NCI-H1694 treated with DMSO at 0.1 percent for 48 hours (cell line): Measurements from ENCODE around the gene HRH1.
"Not testable (repeated sequence)": the region's sequence is repeated elsewhere in the genome, so short reads cannot be mapped to it uniquely, and the experiment has no call there.

Experiments used
- DNase-seq: peaks from one replicate; lab custom pipeline; 2025; lab: John Stamatoyannopoulos, UW

The HRH1 gene

DNA sequence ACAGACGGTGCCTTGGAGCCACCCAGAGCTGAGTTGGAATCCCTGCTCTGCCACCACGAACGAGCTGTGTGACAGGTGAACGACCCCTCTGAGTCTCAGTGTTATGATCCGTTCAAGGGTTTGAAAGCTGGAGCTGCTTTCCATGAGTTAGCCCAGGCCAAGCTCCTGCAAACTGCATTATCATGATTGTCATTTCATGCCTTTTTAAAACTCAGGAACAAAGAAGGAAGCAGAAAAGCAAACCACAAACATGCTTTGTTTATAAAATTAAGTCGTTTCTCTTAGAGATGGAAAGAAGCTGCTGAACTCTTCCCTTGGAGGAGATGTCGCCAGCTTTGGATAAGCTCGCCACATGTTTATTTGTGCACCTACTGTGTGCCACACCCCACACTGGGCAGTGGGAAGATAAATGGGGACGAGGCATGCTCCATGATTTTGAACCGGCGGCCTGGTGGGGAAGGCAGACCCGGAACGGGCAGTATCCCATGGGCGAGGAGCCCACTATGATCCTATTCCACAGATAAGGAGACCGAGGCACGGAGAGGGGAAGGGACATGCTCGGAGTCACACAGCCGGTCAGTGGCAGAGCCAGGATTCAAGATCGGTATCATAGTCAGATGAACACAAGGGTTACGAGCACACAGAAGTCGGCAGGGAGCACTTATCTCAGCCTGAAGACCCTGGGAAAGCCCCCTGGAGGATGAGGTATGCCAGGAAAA, 15.9 kb downstream of the HRH1 start:
- no peak for DNase-seq

DNA sequence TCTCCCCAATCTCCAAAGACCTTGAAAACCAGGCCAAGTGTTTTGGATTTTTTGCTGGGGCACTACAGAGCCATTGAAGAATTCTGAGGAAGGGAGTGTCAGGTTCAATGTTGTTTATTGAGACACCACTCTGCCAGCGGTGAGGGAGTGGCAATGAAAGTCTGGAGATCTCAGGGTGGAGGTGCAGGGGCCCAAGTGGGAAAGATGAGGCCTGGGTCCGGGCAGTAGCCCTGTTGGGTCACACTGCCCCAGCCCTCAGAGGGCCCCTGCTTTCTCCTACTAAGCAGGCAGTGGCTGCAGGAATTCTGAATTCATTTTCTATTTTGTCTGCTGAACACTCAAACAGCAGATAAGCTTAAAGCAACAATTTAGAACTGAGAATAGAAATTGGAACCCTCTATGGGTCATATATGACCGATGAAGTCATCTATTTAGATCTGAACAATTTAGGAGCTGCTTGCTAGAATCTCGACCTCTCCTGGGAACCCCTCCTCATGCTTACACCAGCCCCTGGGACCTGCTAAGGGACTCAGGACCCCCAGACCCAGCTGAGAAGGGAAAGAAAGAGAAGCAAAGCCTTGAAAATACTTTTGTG, 17.9 kb downstream of the HRH1 start:
- no peak for DNase-seq

DNA sequence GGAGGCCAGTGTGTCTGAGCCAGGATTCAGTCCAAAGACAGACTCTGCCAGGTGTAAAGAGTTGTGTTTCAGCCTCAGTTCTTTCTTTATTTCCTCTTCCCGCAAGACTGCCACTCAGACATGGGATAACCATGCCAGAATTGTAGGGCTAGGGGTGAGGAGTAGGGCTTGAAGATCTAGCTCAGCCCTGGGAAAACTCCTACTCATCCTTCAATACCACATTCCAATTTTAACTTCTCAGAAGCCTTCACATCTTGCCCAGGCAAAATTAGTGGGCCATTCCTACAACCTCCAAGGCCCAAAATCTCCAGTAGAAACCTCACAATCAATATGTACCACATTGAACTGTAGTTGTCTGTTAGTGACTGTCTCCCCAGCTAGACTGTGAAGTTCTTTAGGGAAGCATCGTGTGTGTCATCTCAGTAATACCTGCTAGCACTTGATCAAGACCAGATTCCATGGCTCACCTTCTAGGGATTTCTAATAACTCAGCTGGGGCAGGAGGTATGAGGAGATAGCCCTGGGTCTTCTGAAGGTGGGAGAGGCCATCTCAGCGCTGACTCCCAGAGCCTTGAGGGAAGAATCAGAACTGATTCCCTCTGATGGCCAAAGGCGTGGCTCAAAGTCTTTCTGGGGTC, 19.7 kb downstream of the HRH1 start:
- DNase-seq: no peak

DNA sequence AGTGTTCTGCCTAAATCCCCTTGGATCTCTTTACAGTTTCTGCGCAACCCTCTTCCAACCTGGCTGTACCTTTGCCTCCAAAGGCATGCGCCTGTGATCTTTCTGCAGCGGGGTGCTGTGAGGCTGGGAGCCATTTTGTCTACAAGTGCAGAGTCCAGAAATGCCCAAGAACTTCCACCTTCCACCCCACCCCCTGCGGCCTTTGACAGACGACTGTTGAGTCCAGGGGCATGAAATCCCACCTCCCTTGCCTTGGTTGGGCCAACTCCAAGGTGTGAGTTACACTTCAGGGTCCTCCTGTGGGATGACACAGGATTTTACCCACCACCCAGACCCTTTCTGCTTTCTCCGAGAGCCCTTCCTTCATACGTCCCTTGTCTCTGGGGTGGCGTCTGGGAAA, 24.1 kb downstream of the HRH1 start:
- DNase-seq: no peak

DNA sequence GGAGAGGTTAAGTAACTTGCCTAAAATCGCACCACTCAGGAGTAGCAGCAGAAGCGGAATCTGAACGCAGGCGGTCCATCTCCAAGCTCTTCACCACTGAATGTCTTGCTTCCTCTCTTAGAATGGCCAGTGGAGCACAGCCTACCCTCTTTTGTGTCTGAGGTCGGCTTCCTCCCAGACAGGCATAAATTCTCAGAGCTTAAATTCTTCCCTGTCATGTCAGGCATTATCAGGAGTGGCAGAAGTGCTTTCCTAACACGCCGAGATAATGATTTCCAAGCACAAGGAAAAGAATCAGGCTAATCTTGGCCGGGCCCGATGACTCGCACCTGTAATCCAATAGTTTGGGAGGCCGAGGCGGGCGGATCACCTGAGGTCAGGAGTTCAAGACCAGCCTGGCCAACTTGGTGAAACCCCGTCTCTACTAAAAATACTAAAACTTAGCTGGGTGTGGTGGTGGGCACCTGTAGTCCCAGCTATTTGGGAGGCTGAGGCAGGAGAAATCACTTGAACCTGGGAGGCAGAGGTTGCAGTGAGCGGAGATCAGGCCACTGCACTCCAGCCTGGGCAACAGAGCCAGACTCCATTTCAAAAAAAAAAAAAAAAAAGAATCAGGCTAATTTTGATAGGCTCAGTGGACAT, 30.2 kb downstream of the HRH1 start:
- DNase-seq: not testable (repeated sequence)

DNA sequence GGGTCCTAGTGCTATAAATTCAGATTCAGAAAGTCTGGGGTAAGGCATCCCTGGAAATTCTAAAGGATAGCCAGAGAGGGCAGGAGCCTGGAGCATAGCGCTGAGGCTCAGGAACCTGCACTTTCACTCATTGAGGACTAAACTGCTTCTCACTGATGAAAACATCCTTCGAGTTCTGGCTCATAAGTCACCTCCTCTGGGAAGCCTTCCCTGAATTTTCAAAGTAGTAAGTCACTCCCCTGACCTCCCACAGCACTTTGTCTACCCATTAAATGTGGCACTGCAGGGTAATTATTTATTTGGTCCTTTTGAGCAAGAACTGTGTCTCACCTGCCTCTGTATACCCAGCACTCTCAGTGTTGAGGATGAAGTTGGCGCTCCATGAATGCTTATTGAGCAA, 30.9 kb downstream of the HRH1 start:
- no peak for DNase-seq

DNA sequence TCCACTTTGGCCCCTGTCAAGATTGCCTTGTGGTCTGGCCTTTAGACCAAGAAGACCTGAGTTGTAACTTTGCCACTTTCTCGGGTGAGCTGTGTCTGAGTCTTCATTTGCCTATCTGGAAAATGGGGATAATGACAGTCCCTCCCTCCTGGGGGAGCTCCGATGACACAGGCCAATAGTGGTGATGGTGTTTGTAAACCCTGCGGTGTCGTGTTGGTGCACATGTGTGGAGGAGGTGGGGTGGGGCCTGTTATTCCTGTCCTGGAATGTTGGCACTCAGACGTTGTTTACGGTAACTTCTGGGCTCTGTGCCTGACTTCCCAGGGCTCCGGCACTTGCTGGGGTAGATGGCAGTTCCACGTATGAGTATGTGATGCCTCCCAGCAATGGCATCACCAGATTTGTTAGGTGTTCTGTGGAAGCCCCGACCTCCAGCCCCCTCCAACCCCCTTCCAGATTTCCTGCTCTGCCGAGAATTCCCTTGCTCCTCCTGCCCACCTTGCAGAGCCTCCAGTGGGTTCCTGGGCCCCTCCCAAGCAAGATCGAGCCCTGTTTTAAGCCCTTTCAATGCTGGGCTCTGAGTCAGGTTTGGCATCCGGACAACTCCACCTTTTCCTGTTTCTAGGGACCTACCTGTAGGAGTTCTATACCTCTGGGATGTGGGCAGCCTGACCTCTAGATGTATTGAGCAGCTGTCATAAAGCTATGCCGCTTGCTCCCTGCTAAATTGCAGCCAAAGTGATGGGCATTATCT, 31.4 kb downstream of the HRH1 start:
- DNase-seq: no peak

DNA sequence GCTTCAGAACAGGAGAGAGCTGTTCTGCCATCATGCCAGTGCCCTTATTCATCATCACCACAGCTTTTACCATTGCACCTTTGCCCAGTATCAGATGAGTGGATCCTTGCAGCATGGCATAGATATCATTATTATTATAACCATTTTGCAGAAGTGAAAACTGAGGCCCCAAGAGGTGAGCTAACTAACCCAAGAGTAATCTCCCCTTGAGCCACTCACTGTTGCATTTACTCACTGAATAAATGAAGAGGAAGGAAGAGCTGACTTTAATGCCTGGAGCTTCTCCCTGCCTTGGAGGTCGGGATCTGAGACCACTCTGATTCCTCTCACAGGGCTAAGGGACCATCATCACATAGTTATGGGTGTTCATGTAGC, 32.0 kb downstream of the HRH1 start:
- no peak for DNase-seq

DNA sequence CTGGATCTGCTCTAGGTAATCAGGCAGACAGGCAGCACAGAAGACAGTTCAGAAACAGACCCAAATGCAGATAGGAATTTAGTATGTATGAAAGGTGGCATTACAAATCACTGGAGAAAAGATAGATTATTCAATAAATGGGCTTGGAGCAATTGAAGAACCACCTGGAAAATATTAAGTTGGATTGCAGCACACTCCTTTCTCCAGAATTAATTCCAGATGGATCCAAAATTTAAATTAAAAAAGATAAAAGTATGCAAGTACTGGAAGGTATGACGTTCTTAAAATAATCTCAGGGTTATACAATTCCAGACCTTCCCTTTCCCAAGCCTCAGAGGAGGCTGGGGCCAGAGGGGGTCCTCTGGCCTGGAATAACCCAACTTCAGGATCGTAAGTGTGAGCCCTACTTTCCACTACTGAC, 32.5 kb downstream of the HRH1 start:
- DNase-seq: no peak

DNA sequence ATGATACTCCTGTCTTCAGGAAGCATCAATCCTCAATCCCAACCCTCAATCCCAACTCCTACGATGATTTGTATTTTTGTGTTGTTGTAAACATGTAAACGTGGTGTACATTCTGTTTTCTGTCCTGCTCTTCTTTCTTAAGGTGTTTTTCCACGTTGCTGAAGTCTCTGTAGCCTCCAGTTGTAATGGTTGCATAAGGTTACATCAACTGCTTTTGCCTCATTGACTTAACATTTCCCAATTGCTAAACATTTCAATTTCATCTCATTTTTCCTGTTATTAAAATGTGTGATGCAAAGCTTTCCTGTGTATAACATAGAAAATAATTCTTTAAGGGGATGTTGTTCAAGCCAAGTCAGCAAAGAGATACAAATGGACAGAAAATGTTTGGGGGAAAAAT, 33.4 kb downstream of the HRH1 start:
- no peak for DNase-seq

DNA sequence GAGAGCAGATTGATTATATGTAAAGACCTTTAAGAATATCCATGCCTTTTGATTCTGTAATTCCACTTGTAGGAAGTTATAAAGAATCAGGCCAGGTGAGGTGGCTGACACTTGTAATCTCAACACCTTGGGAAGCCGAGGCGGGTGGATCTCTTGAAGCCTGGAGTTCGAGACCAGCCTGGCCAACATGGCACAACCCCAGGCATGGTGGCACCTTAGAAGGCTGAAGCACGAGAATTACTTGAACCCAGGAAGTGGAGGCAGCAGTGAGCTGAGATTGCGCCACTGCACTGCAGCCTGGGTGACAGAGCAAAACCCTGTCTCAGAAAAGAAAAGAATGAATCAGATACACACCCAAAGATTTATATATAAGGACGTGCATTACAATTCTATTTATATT, 33.9 kb downstream of the HRH1 start:
- no peak for DNase-seq

DNA sequence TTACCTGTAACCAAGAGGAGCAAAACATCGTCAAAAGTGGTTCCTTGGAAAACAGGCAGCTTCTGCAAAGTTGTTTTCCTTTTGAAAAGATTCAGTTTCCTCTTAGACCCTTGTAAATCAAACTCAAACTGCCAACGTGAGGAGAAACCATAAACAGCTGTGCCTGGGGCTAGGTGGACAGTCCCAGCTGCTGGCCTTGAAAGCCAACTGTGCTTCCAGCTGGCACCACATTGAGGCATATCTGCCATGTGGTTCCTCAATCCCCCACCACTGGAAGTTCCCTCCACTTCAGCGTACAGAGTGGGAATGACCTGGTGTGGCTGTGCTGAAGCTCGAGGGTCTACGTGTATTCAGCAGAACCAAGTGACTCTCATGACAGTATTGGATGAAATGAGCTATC, 40.9 kb downstream of the HRH1 start:
- peak; percentile 5 for DNase-seq

DNA sequence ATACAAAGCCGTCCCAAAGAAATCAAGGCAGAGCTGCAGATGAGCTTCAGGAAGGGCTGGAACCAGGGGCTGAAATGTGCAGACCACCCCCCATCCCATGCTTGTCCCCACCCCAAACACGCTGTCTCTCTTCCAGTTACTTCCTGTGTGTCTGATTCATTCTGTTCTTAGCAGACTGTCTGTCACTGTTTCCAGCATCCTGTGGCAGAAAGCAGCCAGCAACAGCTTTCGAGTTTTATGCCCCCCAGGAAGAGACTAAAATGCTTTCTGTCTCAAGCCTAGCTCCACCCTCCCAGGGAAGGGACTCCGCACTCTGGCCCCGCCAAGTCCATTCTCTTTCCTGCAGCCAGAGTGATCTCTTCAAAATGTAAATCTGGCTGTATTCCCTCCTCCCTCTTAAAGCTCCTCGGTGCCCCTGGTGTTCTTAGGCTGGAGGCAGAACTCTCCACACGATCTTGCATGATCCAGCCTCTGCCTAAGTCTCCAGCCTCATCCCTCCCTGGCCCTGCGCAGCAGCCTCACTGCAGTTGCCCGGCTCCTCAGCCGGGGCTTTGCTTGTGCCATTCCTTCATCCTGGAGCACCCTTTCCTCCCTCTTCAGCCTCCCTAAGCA, 41.5 kb downstream of the HRH1 start:
- no peak for DNase-seq

DNA sequence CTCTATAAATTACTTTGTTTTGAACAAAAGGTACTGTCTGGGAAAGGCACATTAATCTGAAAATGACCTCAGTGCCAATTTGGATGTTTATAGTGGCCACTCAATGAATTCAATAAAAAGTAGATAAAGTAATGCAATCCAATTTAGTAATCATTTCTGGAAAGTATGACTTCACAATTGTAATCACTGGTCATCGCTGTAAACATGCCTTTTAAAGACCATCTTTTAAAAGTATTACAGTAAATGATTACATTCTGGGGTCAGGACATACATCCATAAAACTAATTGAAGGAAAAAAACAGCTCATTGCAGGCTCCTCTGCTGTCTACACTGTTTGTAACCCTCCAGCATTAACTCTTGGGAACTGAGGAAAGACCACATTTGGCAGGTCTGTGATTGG, 43.2 kb downstream of the HRH1 start:
- DNase-seq: no peak

DNA sequence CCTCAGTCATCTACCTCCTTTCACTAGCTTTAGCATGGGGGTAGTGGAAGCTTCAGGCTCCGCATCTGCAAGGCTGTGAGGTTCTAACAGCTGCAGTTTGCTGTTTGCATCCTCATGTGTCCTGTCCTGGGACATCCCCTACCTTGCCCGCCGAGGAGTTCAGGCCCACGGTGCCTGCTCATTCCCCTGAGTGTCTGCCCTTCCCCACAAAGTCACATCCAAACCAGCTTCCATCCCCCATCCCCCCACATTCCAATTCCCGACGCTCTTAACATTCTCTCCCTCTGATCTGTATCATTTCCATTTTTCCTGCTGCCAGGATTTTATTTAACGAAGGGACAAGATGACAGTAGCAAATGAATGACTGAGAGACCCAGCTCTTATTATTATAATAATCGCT, 43.8 kb downstream of the HRH1 start:
- DNase-seq: no peak

DNA sequence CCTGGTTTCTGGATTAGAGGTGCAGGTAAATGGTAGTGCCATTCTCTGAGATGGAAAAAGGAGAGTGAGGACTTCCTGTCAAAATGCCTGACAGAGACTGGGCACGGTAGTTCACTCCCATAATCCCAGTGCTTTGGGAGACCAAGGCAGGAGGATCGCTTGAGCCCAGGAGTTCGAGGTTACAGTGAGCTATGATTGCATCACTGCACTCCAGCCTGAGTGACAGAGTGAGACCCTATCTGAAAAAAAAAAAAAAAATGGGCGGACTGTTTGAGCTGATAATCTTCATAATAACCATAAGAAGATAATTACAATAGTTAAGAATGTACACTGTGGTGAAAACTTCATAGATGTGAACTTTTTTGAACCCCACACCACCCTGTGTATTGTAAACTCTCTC, 44.2 kb downstream of the HRH1 start:
- DNase-seq: no peak

DNA sequence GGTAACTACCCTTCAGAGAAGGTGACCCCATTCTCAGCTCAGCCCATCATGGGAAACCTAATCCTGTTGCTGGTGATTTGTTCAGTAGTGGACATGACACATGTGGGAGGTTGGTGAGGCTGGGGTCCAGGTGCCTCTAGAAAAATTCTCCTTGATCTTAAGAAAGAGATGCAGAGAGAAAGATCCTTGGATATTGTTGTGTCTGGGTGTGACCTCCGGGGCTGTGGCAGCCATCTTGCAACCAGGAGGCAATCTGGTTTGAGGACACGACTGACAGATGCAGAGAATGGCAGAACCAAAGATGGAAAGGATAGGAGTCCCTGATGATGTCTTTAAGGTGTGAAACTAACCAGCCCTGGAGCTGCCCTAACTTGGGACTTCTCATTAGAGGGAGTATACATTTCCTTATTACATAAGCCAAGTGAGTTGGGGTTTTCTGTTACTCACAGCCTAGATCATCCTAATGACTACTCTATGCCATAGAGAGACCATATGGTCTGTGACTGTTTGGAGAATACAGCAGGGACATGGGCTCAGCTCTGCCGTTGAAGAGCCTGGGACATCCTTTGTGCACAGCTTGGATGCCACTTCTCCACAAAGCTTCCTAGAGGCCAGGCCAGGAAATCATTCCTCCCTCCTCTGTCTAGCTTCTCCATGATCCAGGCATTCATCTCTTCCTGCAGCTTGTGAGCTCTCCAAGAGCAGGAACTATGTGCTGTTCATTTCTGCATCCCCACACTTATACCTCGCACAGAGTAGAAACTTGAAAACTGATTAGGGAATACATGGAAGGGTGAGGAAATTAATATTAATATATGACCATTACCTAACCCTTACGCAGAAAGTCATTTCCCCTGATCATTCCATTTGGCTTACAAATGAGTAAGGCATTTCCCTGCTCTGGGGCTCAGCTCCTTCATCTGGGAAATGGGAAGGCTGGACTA, 45.9 kb downstream of the HRH1 start:
- DNase-seq: no peak

DNA sequence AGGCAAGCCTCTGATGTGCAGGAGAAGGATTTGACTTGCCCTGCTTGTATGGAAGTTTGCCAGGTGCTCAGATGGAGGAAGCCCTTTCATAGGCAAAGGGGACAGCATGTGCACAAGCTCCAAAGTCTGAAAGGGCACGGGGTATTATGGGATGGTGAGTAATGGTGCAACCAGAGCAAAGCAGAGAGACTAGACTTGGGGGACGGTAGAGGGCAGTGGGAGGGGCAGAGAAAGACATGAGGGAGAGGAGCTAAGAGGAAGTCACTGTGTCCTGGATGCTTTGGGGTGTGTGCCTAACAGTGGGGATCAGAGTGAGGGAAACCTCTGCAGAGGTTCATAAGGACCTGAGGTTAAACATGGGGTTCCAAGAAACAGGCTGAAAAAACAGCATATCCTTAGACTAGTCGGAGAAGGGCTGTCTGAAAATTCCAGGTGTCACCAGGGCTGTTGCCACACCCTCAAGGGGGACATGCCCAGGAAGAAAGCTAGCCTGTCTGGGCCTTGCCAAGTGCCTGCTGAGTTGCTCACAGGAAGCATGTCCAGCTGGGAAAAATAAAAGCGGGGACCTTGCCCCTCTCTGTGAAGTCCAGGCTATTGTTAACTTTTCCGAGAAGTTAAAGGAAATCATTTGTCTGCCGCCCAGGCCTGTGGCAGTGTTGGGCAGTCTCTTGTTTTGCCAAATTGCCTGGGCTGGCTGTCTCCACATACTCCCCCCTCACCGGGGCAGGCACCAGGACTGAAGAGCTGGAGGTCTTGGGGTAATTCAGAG, 47.1 kb downstream of the HRH1 start:
- DNase-seq: no peak

DNA sequence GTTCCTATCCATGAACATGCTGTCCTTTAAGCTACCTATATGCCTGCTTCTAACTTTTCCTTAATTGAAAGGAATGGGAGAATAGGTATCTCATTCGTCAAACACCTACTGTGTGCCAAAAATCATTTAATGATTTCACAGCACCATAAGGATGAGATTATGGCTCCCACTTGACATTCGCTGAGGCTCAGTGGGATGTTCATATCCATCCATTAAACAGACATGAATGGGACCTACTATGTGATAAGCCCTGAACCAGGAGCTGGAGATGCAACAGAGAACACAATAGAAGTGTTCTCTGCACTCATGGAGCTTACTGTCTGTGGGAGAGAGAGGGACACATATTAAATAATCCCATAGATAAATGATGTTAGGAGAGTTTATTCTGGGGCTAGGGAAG, 49.7 kb downstream of the HRH1 start:
- DNase-seq: no peak

DNA sequence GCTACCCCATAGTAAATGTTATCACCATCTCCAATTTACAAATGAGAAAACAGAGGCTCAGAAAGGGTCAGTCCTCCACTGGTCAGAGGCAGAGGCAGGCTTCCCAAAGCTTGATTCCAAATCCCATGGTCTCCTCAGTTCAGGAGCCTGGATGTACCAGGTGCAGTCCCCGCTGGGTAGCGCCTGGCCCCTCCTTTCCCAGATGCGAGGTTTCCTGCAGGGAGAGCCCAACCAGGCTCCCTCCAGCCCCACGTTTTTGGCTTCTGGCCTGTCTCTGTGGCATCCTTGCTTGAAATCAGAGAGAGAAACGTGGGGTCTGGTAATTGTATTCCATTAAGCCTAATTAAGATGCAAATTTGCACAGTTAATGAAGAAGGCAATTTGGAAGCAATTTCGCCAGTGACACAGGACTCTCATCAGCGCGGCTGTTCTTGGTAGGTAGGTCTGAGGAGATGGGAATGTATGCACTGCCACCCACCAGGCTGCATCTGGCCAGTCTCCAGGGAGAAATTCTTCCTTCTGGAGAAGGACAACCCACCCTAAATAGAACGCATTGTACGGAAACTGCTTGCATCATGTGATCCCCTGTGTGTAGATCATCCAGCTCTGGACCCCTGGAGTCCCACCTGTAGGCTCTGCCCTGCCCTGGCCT, 50.5 kb downstream of the HRH1 start:
- DNase-seq: no peak
